Choroid plexus epithelial cell (primary cell): ENCODE measurements around the gene YBEY.

Source experiments
- DNase-seq: peaks from one replicate; pipeline ENCODE4 v3.0.0-alpha.2; 2010; ENCODE audit warnings: low read depth
- H3K4me3 ChIP-seq: 2 replicates; pipeline ENCODE4 v1.5.1; 2011; ENCODE audit warnings: low read depth, mild to moderate bottlenecking, control low read depth, low read length, moderate library complexity
- TF ChIP-seq, protein P1 (sequence below): conservative IDR thresholded peaks from 2 replicates; pipeline ENCODE4 v1.5.1; 2011; ENCODE audit warnings: low read depth, mild to moderate bottlenecking, control low read depth, inconsistent platforms, low read length, moderate library complexity

The YBEY gene

DNA sequence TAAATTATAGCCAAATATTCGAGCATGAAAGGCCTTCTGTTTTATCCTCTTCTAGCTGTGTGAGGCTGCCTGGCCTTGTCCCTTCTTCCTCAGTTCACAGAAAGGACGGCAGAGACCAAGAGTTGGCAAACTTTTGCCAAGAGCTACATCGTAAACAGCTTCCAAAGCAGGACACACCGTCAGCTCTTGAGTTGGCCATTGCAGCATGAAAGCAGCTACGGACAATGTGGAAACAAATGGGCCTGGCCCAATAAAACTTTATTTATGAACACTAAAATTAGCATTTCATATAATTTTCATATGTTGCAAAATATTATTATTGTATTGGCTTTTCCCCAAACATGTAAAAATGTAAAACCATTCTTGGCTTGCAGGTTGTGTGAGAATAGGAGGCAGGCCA, 26.8 kb downstream of the YBEY start:
- TF ChIP-seq, protein P1, sequence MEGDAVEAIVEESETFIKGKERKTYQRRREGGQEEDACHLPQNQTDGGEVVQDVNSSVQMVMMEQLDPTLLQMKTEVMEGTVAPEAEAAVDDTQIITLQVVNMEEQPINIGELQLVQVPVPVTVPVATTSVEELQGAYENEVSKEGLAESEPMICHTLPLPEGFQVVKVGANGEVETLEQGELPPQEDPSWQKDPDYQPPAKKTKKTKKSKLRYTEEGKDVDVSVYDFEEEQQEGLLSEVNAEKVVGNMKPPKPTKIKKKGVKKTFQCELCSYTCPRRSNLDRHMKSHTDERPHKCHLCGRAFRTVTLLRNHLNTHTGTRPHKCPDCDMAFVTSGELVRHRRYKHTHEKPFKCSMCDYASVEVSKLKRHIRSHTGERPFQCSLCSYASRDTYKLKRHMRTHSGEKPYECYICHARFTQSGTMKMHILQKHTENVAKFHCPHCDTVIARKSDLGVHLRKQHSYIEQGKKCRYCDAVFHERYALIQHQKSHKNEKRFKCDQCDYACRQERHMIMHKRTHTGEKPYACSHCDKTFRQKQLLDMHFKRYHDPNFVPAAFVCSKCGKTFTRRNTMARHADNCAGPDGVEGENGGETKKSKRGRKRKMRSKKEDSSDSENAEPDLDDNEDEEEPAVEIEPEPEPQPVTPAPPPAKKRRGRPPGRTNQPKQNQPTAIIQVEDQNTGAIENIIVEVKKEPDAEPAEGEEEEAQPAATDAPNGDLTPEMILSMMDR = no peak
- no peak overlapping the region for H3K4me3 ChIP-seq

DNA sequence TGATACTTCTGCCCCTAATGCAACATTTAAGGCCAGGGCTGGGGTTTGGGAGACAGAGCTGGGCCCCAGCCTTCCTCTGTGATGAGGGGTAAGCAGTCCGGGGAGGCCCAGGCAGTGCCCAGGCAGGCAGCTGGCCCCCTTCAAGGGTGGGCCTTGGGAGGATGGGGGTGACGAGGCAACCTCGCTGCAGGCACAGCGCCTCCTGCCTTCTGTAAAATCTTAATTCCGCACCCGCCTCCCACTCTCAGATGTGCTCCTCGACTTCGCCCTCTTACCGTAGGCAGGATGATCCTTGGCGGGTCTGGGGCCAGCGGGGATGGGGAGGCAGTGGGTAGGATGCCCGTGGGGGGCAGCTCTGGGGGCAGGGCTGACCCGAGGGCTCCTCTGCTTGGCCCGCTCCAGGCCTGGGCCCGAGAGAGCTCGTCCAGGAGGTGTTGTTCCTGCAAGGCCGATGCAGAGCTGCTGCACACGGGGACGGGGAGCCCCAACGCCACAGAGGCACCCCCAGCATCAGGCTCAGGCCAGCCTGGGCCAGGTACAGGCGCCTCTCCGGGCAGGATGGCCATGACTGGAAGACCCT, 28.4 kb downstream of the YBEY start:
- TF ChIP-seq, protein P1 = no peak

More for the DNA sequence above, 26.8 kb downstream of the YBEY start:
- DNase-seq = no peak

GRCh38 chr21:46316708-46317324, 30.7 kb downstream of the YBEY start:
- no peak for DNase-seq
- H3K4me3 ChIP-seq = no peak overlapping the region
- TF ChIP-seq, protein P1 = no peak

More for the DNA sequence above, 28.4 kb downstream of the YBEY start:
- no peak overlapping the region for H3K4me3 ChIP-seq
- no peak for DNase-seq

DNA sequence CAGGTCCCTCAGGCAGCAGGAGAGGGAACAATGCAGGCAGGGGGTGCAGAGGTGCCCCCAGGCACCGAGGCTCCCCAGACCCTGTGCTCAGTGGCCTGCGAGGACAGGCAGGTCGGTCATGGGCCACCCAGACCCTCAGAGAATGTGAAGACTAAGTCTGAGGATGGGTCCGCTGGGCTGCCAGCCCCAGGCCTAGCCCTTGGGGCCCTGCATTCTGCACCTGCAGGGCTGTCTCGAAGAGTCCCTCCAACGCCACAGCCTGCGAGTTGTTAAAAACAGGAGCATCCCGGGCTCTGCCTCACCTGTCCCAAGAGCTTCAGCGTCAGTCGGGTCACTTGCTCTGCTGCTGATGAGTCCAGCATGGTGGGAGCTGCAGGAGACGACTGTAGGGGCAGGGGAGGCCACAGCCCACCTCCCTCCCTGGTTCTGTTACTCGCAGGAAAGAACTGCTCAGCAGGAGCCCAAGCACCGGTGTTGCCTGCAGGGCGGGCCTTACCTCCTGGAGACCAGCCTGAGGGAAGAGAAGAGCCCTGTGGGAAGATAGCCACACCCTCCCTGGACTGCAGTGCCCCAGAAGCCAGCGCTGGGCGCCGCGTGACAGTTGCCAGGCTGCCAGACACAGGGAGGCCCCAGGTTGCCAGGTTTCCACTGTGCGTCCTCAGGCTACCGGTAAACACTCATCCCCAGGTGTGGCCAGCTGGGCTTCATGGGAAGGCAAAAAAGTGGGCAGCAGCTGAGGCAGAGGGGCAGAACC, 31.7 kb downstream of the YBEY start:
- DNase-seq = no peak
- TF ChIP-seq, protein P1 = no peak
- no peak overlapping the region for H3K4me3 ChIP-seq

GRCh38 chr21:46318464-46318845, 32.3 kb downstream of the YBEY start:
- H3K4me3 ChIP-seq = no peak overlapping the region
- TF ChIP-seq, protein P1 = no peak
- DNase-seq = no peak

- no peak overlapping the region for H3K4me3 ChIP-seq
- TF ChIP-seq, protein P1 = no peak
- DNase-seq = no peak
Observed at GRCh38 chr21:46319186-46319585, 33.0 kb downstream of the YBEY start.
